ENCODE data around the gene HCFC1R1.

- TF ChIP-seq POLR2A (IDR thresholded peaks at IDR 0.05; ENCODE audit: low read depth, low read length) = no peak
- TF ChIP-seq POLR2AphosphoS5 (IDR thresholded peaks at IDR 0.05; ENCODE audit: low read depth, low read length) = no peak
These were observed 893 bp downstream of the HCFC1R1 start for GRCh38 chr16:3022684-3023414.

Measured in GM12892 (cell line).